Astrocyte of the spinal cord (primary cell): ENCODE measurements around the gene G6PC2.

Experiments
- DNase-seq: peaks from one replicate; pipeline ENCODE4 v3.0.0; 2011; ENCODE audit warnings: low read depth, low spot score
- H3K4me3 ChIP-seq: 2 replicates; pipeline ENCODE4 v1.5.1; 2011; ENCODE audit warnings: low read depth, mild to moderate bottlenecking, low read length, moderate library complexity
- in situ Hi-C: cut with HindIII; loops from 2 replicates; pipeline ENCODE4 v1.10.0; 2017; ENCODE audit warnings: low sequenced_read_pairs
- TF ChIP-seq, protein P1 (sequence below): IDR thresholded peaks from 2 replicates; pipeline ENCODE4 v1.5.1; 2012; ENCODE audit warnings: low read depth, mild to moderate bottlenecking, low read length, inconsistent platforms

The G6PC2 gene

DNA sequence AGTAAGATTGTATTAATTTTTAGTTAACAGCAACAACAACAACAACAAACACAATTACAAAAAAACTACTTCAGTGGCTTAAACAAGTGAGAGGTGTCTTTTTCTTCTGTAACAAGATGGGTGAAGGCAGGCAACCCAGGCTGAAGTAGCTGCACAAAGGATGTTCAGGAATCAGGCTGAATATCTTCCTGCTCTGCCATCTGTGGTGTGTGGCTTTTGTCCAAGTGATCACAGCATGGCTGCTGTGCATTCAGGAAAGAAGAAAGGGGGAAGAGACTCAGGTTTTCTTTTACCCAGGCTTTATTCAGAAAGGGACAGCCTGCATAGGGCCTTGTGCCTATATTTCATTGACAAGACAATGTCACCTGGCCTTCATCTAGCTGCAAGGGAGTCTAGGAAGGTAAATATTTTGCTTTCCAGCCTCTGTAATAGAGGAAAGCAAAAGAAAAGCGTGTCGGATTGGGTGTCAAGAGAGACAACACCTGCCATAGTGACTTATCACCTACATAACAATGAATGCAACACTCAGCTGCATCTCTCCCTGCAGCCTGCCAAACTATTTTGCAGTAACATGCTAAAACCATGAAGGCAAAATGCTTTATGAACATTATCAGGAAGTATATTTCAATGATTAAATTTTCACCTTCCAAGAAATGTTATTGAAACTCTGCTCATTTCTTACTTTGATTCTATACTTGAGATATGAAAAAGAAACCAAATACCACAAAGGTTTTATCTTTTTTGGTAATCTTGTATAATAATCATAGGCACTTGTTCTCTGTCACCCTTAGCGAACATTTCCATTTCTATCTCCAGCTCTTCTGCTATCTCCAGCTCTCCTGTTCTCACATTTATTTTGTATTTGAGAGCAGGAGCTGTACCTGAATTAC is 14.6 kb downstream of the G6PC2 start:
- TF ChIP-seq, protein P1, sequence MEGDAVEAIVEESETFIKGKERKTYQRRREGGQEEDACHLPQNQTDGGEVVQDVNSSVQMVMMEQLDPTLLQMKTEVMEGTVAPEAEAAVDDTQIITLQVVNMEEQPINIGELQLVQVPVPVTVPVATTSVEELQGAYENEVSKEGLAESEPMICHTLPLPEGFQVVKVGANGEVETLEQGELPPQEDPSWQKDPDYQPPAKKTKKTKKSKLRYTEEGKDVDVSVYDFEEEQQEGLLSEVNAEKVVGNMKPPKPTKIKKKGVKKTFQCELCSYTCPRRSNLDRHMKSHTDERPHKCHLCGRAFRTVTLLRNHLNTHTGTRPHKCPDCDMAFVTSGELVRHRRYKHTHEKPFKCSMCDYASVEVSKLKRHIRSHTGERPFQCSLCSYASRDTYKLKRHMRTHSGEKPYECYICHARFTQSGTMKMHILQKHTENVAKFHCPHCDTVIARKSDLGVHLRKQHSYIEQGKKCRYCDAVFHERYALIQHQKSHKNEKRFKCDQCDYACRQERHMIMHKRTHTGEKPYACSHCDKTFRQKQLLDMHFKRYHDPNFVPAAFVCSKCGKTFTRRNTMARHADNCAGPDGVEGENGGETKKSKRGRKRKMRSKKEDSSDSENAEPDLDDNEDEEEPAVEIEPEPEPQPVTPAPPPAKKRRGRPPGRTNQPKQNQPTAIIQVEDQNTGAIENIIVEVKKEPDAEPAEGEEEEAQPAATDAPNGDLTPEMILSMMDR = no peak
- no peak overlapping the region for H3K4me3 ChIP-seq
- no peak for DNase-seq
- in situ Hi-C loops = no loop called here

DNA sequence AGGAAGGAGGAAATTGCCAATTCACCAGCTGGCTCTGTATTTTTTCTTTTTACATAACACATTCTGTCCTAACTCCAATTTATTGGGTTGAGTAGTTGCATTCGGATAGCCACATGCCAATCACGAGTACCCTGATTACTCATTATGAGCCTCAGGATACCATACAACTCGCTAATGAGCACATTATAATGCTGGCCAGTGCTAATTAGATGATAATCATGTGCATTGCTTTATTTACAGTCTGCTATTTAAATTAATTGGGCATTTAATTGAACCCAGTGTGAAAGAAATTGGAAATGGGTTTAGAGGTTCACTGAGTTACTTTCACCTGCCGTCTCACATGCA is 15.2 kb downstream of the G6PC2 start:
- H3K4me3 ChIP-seq = no peak overlapping the region
- TF ChIP-seq, protein P1 = no peak
- DNase-seq = no peak
- in situ Hi-C loops = no loop called here

DNA sequence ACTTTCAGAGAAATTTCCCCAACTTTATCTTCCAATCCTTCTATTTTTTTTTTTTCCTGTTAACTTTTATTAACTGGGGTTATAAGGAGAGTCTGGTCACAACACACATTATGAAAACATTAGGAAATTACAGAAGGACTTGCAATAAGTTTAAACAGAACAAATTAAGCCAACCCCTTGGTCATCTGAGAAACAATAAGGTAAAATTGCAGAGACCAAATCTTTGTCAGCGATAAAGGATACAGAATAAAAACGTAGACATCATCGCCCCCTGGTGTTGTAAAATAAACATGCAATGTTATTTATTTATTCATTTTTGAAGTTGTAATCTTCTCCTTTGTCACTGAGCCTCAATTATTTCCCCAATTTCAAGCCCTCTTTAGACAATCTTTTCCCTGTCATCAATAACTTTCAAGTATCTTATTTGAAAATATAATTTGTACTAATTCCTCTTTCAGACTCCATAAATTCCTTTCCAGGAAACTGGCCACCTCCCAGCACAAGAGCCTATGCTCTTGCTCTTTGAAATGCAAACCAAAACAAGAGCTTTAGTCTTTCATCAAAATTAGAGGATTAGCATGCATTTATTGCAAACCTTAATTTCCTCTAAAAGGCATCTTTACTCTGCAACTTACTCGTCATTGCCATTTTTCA is 19.5 kb downstream of the G6PC2 start:
- in situ Hi-C loops = no loop called here
- H3K4me3 ChIP-seq = no peak overlapping the region
- TF ChIP-seq, protein P1 = peak; percentile 45
- peak; percentile 36 for DNase-seq

DNA sequence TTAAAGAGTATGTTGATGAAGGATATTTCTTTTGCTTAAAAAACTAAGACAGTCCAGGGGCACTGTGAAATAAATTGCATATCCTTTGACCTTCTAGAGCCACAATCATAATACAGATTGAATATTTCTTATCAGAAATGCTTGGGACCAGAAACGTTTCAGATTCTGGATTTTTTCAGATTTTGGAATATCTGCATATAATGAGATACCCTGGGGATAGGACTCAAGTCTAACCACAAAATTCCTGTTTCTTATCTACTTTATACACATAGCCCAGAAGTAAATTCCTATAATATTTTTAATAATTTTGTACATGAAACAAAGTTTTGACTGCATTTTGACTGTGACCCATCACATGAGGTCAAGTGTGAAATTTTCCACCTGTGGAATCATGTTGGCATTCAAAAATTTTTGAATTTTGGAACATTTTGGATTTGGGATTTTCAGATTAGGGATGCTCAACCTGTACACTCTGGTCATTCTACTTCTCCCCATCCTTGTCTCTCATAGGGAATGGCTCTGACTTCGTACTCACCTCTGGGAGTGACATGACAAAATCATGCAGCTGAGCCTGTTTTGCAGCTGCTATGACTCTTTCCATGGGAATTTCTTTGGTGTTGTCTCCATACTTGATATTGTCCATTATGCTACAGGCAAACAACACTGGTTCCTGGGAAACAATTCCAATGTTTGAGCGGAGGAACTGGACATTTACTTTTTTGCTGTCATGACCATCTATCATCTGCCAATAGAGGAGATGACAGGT is 25.7 kb downstream of the G6PC2 start:
- TF ChIP-seq, protein P1 = no peak
- in situ Hi-C loops = no loop called here
- DNase-seq = no peak
- H3K4me3 ChIP-seq = no peak overlapping the region

DNA sequence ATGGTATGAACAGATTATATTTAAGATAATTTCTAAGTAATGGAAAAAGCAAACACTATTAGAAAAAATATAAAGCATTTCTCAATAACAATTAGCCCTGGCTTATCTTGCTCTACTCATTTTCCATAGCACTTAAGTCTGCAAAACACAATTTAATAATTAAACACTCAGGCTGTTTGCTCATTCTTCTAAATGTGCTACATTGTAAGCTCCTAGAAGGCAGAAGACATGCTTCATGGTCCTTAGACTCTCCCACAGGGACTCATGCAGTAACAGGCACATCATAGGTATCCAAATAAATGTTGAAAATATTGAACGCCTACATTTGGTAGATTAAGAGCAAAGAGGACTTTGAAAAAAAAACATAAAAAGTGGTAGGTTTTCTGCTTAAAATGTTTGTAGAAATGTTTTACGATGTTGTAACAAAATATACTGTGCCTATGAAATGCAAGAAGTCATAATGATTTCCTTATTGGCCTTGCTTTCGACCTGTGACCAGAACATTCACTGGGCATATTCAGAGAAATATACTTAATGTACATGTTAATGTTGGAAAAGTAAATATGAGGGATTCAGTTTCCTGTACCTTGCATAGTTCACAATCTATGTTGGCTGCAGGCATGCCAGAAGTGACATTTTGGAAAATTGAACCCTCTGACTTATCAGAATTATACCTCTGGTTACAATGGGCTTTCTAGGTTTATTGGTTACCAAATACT is 27.2 kb downstream of the G6PC2 start:
- H3K4me3 ChIP-seq = no peak overlapping the region
- in situ Hi-C loops = no loop called here
- TF ChIP-seq, protein P1 = no peak
- no peak for DNase-seq

DNA sequence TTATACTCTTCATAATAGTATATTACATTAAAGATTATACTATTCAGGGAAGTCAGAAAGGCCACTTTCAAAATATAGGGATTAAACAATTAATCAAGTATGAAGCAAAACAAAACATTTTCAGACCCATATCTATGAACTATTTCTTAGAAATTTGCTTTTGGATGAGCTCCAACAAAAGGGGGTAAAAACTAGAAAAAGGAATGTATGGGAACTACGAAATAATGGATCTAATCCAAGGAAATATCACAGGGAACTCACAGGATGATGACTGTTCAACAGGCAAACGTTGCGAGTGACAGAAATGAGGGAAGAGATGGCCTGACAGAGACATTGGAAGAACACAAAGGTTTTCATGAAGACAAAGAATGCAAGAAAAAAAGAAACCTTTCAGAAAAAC is 27.9 kb downstream of the G6PC2 start:
- in situ Hi-C loops = no loop called here
- no peak overlapping the region for H3K4me3 ChIP-seq
- TF ChIP-seq, protein P1 = no peak
- DNase-seq = no peak
